Astrocyte of the spinal cord (primary cell): ENCODE results near the gene CREB5.

Source experiments
- DNase-seq: peaks from one replicate; pipeline ENCODE4 v3.0.0; 2011; ENCODE audit warnings: low read depth, low spot score
- H3K4me3 ChIP-seq: 2 replicates; pipeline ENCODE4 v1.5.1; 2011; ENCODE audit warnings: low read depth, mild to moderate bottlenecking, low read length, moderate library complexity
- CTCF ChIP-seq: IDR thresholded peaks from 2 replicates; pipeline ENCODE4 v1.5.1; 2012; ENCODE audit warnings: low read depth, mild to moderate bottlenecking, low read length, inconsistent platforms
- in situ Hi-C: cut with HindIII; loops from 2 replicates; pipeline ENCODE4 v1.10.0; 2017; ENCODE audit warnings: low sequenced_read_pairs

Gene CREB5

GRCh38 chr7:28729281-28729680 is 317.0 kb downstream of the CREB5 start:
- no peak for DNase-seq
- TF ChIP-seq CTCF: no peak
- H3K4me3 ChIP-seq: no peak overlapping the region
- in situ Hi-C loops: no loop called here

GRCh38 chr7:28729727-28730126 is 317.4 kb downstream of the CREB5 start:
- no peak overlapping the region for H3K4me3 ChIP-seq
- TF ChIP-seq CTCF: no peak
- peak; percentile 58 for DNase-seq
- in situ Hi-C loops: no loop called here

GRCh38 chr7:28731092-28731658 is 318.9 kb downstream of the CREB5 start:
- in situ Hi-C loops: no loop called here
- no peak for DNase-seq
- TF ChIP-seq CTCF: no peak
- no peak overlapping the region for H3K4me3 ChIP-seq

- H3K4me3 ChIP-seq: no peak overlapping the region
- peak; percentile 83 for DNase-seq
- in situ Hi-C loops: no loop called here
- no peak for TF ChIP-seq CTCF
Observed at GRCh38 chr7:28732071-28732869, 320.0 kb downstream of the CREB5 start.

- H3K4me3 ChIP-seq: no peak overlapping the region
- in situ Hi-C loops: no loop called here
- no peak for DNase-seq
- no peak for TF ChIP-seq CTCF
Observed at GRCh38 chr7:28733035-28733434, 320.7 kb downstream of the CREB5 start.

GRCh38 chr7:28738412-28738811 is 326.1 kb downstream of the CREB5 start:
- DNase-seq: no peak
- no peak for TF ChIP-seq CTCF
- in situ Hi-C loops: no loop called here
- H3K4me3 ChIP-seq: no peak overlapping the region
